Endothelial cell of umbilical vein (primary cell): Measurements from ENCODE around the gene SGK1. TPM values are rescaled to one million over a fixed set of nuclear protein-coding genes. Genes with fewer than 3 reads are reported as not detected.
"Not testable (repeated sequence)": the region's sequence is repeated elsewhere in the genome, so short reads cannot be mapped to it uniquely, and the experiment has no call there.

Experiments used
- BruUV-seq: library from RNA; stranded (reverse); fragments of 400-500 nt; replicated peaks from 2 replicates; lab custom pipeline; 2021; lab: Mats Ljungman, UMichigan
- CTCF ChIA-PET: fragments of 300-600, 350-600 bp; sonication (Branson Sonifier 250); formaldehyde crosslinking; loops from one replicate; lab custom pipeline; 2021; ENCODE audit warnings: antibody characterized with exemption, inconsistent platforms; lab: Charles Lee
- POLR2A ChIA-PET: fragments of 300-600, 350-600 bp; sonication (Branson Sonifier 250); formaldehyde crosslinking; loops from one replicate; lab custom pipeline; 2021; ENCODE audit warnings: antibody characterized with exemption, inconsistent platforms; lab: Charles Lee
- DNase-seq: peaks from one replicate; pipeline ENCODE4 v3.0.0-alpha.2; 2011; ENCODE audit warnings: low read depth, low spot score
- FAIRE-seq: peaks from 2 replicates; lab custom pipeline; 2011; peaks lifted over from hg19 to GRCh38; lab: Jason Lieb, UNC
- H2AFZ ChIP-seq: 2 replicates; pipeline ENCODE4 v1.6.0; 2012; ENCODE audit warnings: low read depth, low read length, control low read depth, inconsistent platforms
- H3K27ac ChIP-seq: 2 replicates; pipeline ENCODE4 v1.5.1; 2011; ENCODE audit warnings: low read depth, mild to moderate bottlenecking, control low read depth, low read length, moderate library complexity; ENCODE audit not compliant: insufficient read depth
- H3K27me3 ChIP-seq, 2 experiments: 2 replicates each; pipeline versions ENCODE4 v1.6.0 to v1.6.1; 2011; ENCODE audit warnings: low read length in 2 of 2, mixed read lengths in 1 of 2; ENCODE audit not compliant: control insufficient read depth in 2 of 2, insufficient read depth in 2 of 2
- H3K36me3 ChIP-seq, 2 experiments: 2 replicates in 1 of 2; 3 replicates in 1 of 2; pipeline ENCODE4 v1.5.1; 2011; ENCODE audit warnings: low read length in 2 of 2, mild to moderate bottlenecking in 1 of 2, moderate library complexity in 1 of 2; ENCODE audit not compliant: control insufficient read depth in 2 of 2, insufficient read depth in 2 of 2; ENCODE audit errors: extremely low read depth in 1 of 2
- H3K4me1 ChIP-seq: 3 replicates; pipeline ENCODE4 v1.5.1; 2011; ENCODE audit warnings: mild to moderate bottlenecking, low read length; ENCODE audit not compliant: control insufficient read depth, insufficient read depth; ENCODE audit errors: extremely low read depth
- H3K4me2 ChIP-seq: 2 replicates; pipeline ENCODE4 v1.6.1; 2011; ENCODE audit warnings: low read length, control low read depth, mixed read lengths; ENCODE audit not compliant: insufficient read depth
- H3K4me3 ChIP-seq, 3 experiments: fragments of 200-600 bp in 1 of 3; sonication (generic), shearing (Covaris generic) in 1 of 3; replicated peaks in 1 of 3; 2 replicates each; pipeline ENCODE4 v1.5.1; 2011 to 2016; ENCODE audit warnings: control low read depth in 3 of 3, low read length in 3 of 3, mild to moderate bottlenecking in 2 of 3, inconsistent platforms in 1 of 3, low read depth in 1 of 3, moderate library complexity in 1 of 3; ENCODE audit not compliant: insufficient read depth in 1 of 3
- H3K79me2 ChIP-seq: 2 replicates; pipeline ENCODE4 v1.6.0; 2012; ENCODE audit warnings: low read length, inconsistent platforms; ENCODE audit not compliant: control insufficient read depth, insufficient read depth
- H3K9ac ChIP-seq: replicated peaks from 2 replicates; pipeline ENCODE3; 2011; ENCODE audit warnings: low read length, control low read depth; ENCODE audit not compliant: insufficient read depth; ENCODE audit errors: extremely low read depth
- H3K9me1 ChIP-seq: replicated peaks from 3 replicates; pipeline ENCODE4 v1.6.0; 2011; ENCODE audit warnings: mild to moderate bottlenecking, low read length; ENCODE audit not compliant: control insufficient read depth, insufficient read depth; ENCODE audit errors: extremely low read depth
- H3K9me3 ChIP-seq: replicated peaks from 2 replicates; pipeline ENCODE4 v1.5.1; 2012; ENCODE audit warnings: low read length, inconsistent platforms; ENCODE audit not compliant: control insufficient read depth, insufficient read depth
- H4K20me1 ChIP-seq: replicated peaks from 2 replicates; pipeline ENCODE3; 2011; ENCODE audit warnings: mild to moderate bottlenecking, low read length; ENCODE audit not compliant: control insufficient read depth, insufficient read depth; ENCODE audit errors: extremely low read depth
- EZH2 ChIP-seq: IDR thresholded peaks from 2 replicates; pipeline ENCODE4 v1.6.1; 2012; ENCODE audit warnings: borderline replicate concordance, low read depth, mild to moderate bottlenecking, moderate library complexity, low read length, inconsistent platforms; ENCODE audit not compliant: severe bottlenecking
- GATA2 ChIP-seq: IDR thresholded peaks from 2 replicates; pipeline ENCODE4 v1.7.0; 2011; ENCODE audit warnings: low read depth, mild to moderate bottlenecking, moderate library complexity, mixed read lengths, low read length; ENCODE audit not compliant: insufficient read length, insufficient read depth
- JUN ChIP-seq: IDR thresholded peaks from 2 replicates; pipeline ENCODE4 v1.6.1; 2011; ENCODE audit warnings: borderline replicate concordance, low read depth; ENCODE audit not compliant: insufficient read length, insufficient read depth
- MYC ChIP-seq: IDR thresholded peaks from one replicate; pipeline ENCODE4 v1.6.1; 2011; ENCODE audit warnings: mild to moderate bottlenecking, low read depth, low read length
- POLR2A ChIP-seq: IDR thresholded peaks from 2 replicates; pipeline ENCODE4 v1.6.1; 2012; ENCODE audit warnings: low read depth, mild to moderate bottlenecking, control low read depth, low read length
- POLR2AphosphoS5 ChIP-seq: IDR thresholded peaks from 2 replicates; pipeline ENCODE4 v1.6.1; 2012; ENCODE audit warnings: low read depth, mild to moderate bottlenecking, control low read depth, low read length, moderate library complexity; ENCODE audit not compliant: insufficient read depth
- dilution Hi-C: fragments of 300-500 bp; cut with MboI; formaldehyde crosslinking; loops from one replicate; pipeline ENCODE4 v1.15.0; 2019; ENCODE audit warnings: low sequenced_read_pairs; ENCODE audit not compliant: extremely low pct_ligation_motif_present
- intact Hi-C: fragments of 100-400 bp; cut with micrococcal nuclease; formaldehyde crosslinking; loops from one replicate; pipeline ENCODE4 v1.10.0; 2022
- polyA plus RNA-seq, 4 experiments: library from polyadenylated mRNA; depleted of rRNA in 3 of 4; stranded (reverse) in 3 of 4; unstranded in 1 of 4; fragments of >200 nt; gene quantifications; 2 replicates each; pipeline versions ENCODE4 v1.2.1 to v1.2.3, GENCODE V29; 2011 to 2012; ENCODE audit warnings: missing spikeins in 1 of 4
- total RNA-seq: library from RNA; stranded (reverse); gene quantifications from 2 replicates; pipeline ENCODE4 v1.2.3, GENCODE V29; 2021
- TF ChIP-seq, protein P1 (sequence below): IDR thresholded peaks from 2 replicates; pipeline ENCODE4 v1.6.1; 2011; ENCODE audit not compliant: insufficient read depth, insufficient read length
- TF ChIP-seq, protein P2 (sequence below), 2 donors: IDR thresholded peaks; 1 replicate in 1 of 2; 2 replicates in 1 of 2; pipeline ENCODE4 v1.5.1; 2011; ENCODE audit warnings: low read length in 2 of 2, mild to moderate bottlenecking in 2 of 2, moderate library complexity in 2 of 2, control low read depth in 1 of 2, inconsistent platforms in 1 of 2, low read depth in 1 of 2; ENCODE audit not compliant: insufficient read depth in 1 of 2; ENCODE audit errors: extremely low read depth in 1 of 2

SGK1 gene
- total and polyA plus RNA-seq, 2 donors (not counting 3 experiments of a cell fraction or from before 2014, with no cell fraction given) = 121 to 128 TPM

DNA sequence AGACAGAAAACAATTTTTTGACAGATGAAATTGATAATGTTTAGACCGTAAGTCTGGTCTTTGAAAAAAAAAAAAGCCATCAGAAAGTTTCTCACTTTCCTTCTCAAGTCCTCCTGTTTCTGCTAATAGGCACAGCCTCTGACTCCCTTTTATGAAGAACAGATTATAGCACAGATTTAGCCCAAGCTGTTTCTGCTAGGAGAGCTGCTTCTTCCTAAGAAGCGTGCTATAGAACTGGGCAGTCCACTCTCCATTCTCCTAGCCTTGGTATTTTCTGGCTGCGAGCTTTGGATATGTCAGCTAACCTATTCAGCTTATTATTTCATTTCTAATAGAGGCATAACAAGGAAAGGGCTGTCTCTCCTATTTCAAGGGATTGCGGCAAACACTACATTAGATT lies 112.5 kb downstream of the SGK1 start:
- Histone ChIP-seq H3K4me1 (no peaks in the 10 kb centered on the region), H3K27ac (no peak overlapping the region), H3K36me3 (no peaks in the 10 kb centered on the region), H3K4me3 (no peak overlapping the region), H3K4me2 (no peak overlapping the region), H4K20me1 (no peaks in the 10 kb centered on the region), H2AFZ (no peak overlapping the region), H3K9me1 (no peaks in the 10 kb centered on the region), H3K9me3 (no peaks in the 10 kb centered on the region), H3K9ac (no peak overlapping the region), H3K27me3 (no peaks in the 10 kb centered on the region), H3K79me2 (no peaks in the 10 kb centered on the region)
- dilution Hi-C loops (no loop called here), intact Hi-C loops (no loop called here)
- TF ChIP-seq, protein P1, sequence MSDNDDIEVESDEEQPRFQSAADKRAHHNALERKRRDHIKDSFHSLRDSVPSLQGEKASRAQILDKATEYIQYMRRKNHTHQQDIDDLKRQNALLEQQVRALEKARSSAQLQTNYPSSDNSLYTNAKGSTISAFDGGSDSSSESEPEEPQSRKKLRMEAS = no peak
- TF ChIP-seq GATA2 = no peak
- TF ChIP-seq, protein P2, sequence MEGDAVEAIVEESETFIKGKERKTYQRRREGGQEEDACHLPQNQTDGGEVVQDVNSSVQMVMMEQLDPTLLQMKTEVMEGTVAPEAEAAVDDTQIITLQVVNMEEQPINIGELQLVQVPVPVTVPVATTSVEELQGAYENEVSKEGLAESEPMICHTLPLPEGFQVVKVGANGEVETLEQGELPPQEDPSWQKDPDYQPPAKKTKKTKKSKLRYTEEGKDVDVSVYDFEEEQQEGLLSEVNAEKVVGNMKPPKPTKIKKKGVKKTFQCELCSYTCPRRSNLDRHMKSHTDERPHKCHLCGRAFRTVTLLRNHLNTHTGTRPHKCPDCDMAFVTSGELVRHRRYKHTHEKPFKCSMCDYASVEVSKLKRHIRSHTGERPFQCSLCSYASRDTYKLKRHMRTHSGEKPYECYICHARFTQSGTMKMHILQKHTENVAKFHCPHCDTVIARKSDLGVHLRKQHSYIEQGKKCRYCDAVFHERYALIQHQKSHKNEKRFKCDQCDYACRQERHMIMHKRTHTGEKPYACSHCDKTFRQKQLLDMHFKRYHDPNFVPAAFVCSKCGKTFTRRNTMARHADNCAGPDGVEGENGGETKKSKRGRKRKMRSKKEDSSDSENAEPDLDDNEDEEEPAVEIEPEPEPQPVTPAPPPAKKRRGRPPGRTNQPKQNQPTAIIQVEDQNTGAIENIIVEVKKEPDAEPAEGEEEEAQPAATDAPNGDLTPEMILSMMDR (IDR thresholded peaks at IDR 0.05; ENCODE audit: extremely low read depth in 1 of 2, insufficient read depth in 1 of 2, low read depth in 1 of 2, low read length in 2 of 2) = no peak
- no peak for TF ChIP-seq POLR2AphosphoS5
- no peak for TF ChIP-seq MYC
- TF ChIP-seq EZH2 = no peak
- no peak for TF ChIP-seq POLR2A
- no peak for TF ChIP-seq JUN
- peak; percentile 8 for FAIRE-seq
- ChIA-PET CTCF (interaction anchor here (0.7 to 1.8 kb wide), 5 partner anchors 8 to 435 kb away, joined by 3 to 10 read pairs (median 4); no protein-coding TSS in a partner anchor), POLR2A (interaction anchor here (0.6 kb wide), 1 partner anchor 91 kb away, joined by 3 read pairs; no protein-coding TSS in a partner anchor)
- BruUV-seq = no TSS peak
- no peak for DNase-seq

DNA sequence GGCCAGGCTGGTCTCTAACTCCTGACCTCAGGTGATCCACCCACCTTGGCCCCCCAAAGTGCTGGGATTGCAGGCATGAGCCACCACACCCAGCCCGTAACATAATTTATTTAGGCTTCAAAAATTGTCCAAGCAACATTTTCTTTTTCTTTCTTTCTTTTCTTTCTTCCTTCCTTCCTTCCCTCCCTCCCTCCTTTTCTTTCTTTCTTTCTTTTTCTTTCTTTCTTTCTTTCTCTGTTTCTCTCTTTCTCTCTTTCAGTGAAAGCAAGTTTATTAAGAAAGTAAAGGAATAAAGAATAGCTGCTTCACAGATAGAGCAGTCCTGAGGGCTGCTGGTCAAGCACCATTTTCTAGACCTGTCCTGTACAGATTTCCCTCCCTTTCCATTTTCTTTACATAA lies 113.2 kb downstream of the SGK1 start:
- H3K4me2 ChIP-seq, BruUV-seq, H3K4me3 ChIP-seq, H2AFZ ChIP-seq, intact Hi-C loops, H3K27ac ChIP-seq, H3K9ac ChIP-seq, POLR2A ChIA-PET, H3K4me1 ChIP-seq, H3K9me3 ChIP-seq, H3K36me3 ChIP-seq, dilution Hi-C loops, DNase-seq, H3K9me1 ChIP-seq, FAIRE-seq, H3K79me2 ChIP-seq, H3K27me3 ChIP-seq, H4K20me1 ChIP-seq: not testable (repeated sequence)
- CTCF ChIA-PET = interaction anchor here (1.0 to 1.8 kb wide), 3 partner anchors 9 to 16 kb away, joined by 3 to 10 read pairs (median 4); no protein-coding TSS in a partner anchor
